ENCODE data around the gene PTGFRN. TPM values are rescaled to one million over a fixed set of nuclear protein-coding genes. Genes with fewer than 3 reads are reported as not detected.
A peak's percentile ranks its signal among the peaks of the same experiment; 100 is the strongest.

PTGFRN gene
- total and polyA plus RNA-seq, 2 of the 13 experiments (the other 11 are each of a cell fraction or from before 2014, with no cell fraction given): 3.3 to 11.3 TPM

GRCh38 chr1:116982319-116983004 is 72.7 kb downstream of the PTGFRN start (continued):
- TF ChIP-seq THAP11 (CRISPR knock-in tag; IDR thresholded peaks at IDR 0.05) (0 out of 2 replicates have a peak, but pooled peaks have one; percentile 21), PATZ1 (CRISPR knock-in tag; IDR thresholded peaks at IDR 0.05) (0 out of 2 replicates have a peak, but pooled peaks have one; percentile 33), EP300 (IDR thresholded peaks at IDR 0.05; ENCODE audit: low read depth in 2 of 2, low read length in 2 of 2) (0 out of 4 replicates have a peak, but pooled peaks of 1 of the 2 experiments have one; percentile 42), EP300 (CRISPR knock-in tag; IDR thresholded peaks at IDR 0.05; ENCODE audit: borderline replicate concordance) (no peak), ZMYM4 (CRISPR knock-in tag; IDR thresholded peaks at IDR 0.05) (peak; percentile 49; the same call in 1 of the 2 replicates), HNF4G (IDR thresholded peaks at IDR 0.05; ENCODE audit: borderline replicate concordance, low read depth, low read length) (peak; percentile 84), HNF4G (CRISPR knock-in tag; IDR thresholded peaks at IDR 0.05; ENCODE audit: borderline replicate concordance, low read depth) (peak; percentile 87; the same call in 1 of the 2 replicates), ZSCAN29 (CRISPR knock-in tag; conservative IDR thresholded peaks at IDR 0.05) (no peak), LBX2 (CRISPR knock-in tag; IDR thresholded peaks at IDR 0.05; ENCODE audit: borderline replicate concordance) (no peak), ZNF574 (CRISPR knock-in tag; IDR thresholded peaks at IDR 0.05) (0 out of 2 replicates have a peak, but pooled peaks have one; percentile 20), SOX5 (CRISPR knock-in tag; IDR thresholded peaks at IDR 0.05; ENCODE audit: borderline replicate concordance) (0 out of 2 replicates have a peak, but pooled peaks have one; percentile 14), HDAC2 (CRISPR knock-in tag; IDR thresholded peaks at IDR 0.05) (peak; percentile 61), ZSCAN25 (CRISPR knock-in tag; IDR thresholded peaks at IDR 0.05) (peak; percentile 96), THRA (CRISPR knock-in tag; IDR thresholded peaks at IDR 0.05; ENCODE audit: borderline replicate concordance) (peak; percentile 62; the same call in 1 of the 2 replicates), POGZ (CRISPR knock-in tag; IDR thresholded peaks at IDR 0.05) (no peak), MLX (CRISPR knock-in tag; IDR thresholded peaks at IDR 0.05) (no peak), CHD2 (IDR thresholded peaks at IDR 0.05; ENCODE audit: low read depth, low read length) (no peak), HNF1B (CRISPR knock-in tag; IDR thresholded peaks at IDR 0.05) (0 out of 2 replicates have a peak, but pooled peaks have one; percentile 40), PHF5A (CRISPR knock-in tag; IDR thresholded peaks at IDR 0.05; ENCODE audit: low read depth, unreplicated experiment) (no peak), BCL6 (CRISPR knock-in tag; IDR thresholded peaks at IDR 0.05) (peak; percentile 37)

Measured in HepG2 (cell line).